GM18519 (cell line): ENCODE measurements around the gene SLC20A1.
"Not testable (repeated sequence)": the region's sequence is repeated elsewhere in the genome, so short reads cannot be mapped to it uniquely, and the experiment has no call there.

Source experiments
- ATAC-seq: cut with Tn5 transposase; IDR thresholded peaks from one replicate; pipeline ENCODE4 v1.9.1; 2021; ENCODE audit warnings: mild to moderate bottlenecking, moderate library complexity; ENCODE audit not compliant: unreplicated experiment, low FRiP score

The SLC20A1 gene

GRCh38 chr2:112645310-112646101 lies at the start of gene SLC20A1:
Gene SLC20A1, plus strand, starts transcription at chr2:112645939. Its CDS starts 890 bp downstream, at chr2:112646829.
- ATAC-seq, result peak; percentile 86

GRCh38 chr2:112597537-112598322 lies 48.0 kb upstream of the SLC20A1 start:
- ATAC-seq, result no peak

GRCh38 chr2:112600634-112601033 lies 45.1 kb upstream of the SLC20A1 start:
- ATAC-seq, result no peak

GRCh38 chr2:112601754-112602153 lies 44.0 kb upstream of the SLC20A1 start:
- no peak for ATAC-seq

- no peak for ATAC-seq
These were observed 42.8 kb upstream of the SLC20A1 start for GRCh38 chr2:112602917-112603316.

GRCh38 chr2:112603731-112604130 lies 42.0 kb upstream of the SLC20A1 start:
- no peak for ATAC-seq

GRCh38 chr2:112604952-112605351 lies 40.8 kb upstream of the SLC20A1 start:
- no peak for ATAC-seq

- no peak for ATAC-seq
These were observed 39.8 kb upstream of the SLC20A1 start for GRCh38 chr2:112605926-112606325.

GRCh38 chr2:112606547-112606946 lies 39.2 kb upstream of the SLC20A1 start:
- no peak for ATAC-seq

GRCh38 chr2:112607680-112608438 lies 37.9 kb upstream of the SLC20A1 start:
- no peak for ATAC-seq

- ATAC-seq, result not testable (repeated sequence)
These were observed 36.4 kb upstream of the SLC20A1 start for GRCh38 chr2:112609320-112609719.

- not testable (repeated sequence) for ATAC-seq
These were observed 33.5 kb upstream of the SLC20A1 start for GRCh38 chr2:112612283-112612682.

GRCh38 chr2:112614201-112614840 lies 31.4 kb upstream of the SLC20A1 start:
- no peak for ATAC-seq

GRCh38 chr2:112615051-112615450 lies 30.7 kb upstream of the SLC20A1 start:
- ATAC-seq, result no peak

GRCh38 chr2:112615798-112616197 lies 29.9 kb upstream of the SLC20A1 start:
- ATAC-seq, result not testable (repeated sequence)

GRCh38 chr2:112618383-112618782 lies 27.4 kb upstream of the SLC20A1 start:
- no peak for ATAC-seq

- ATAC-seq, result no peak
These were observed 23.8 kb upstream of the SLC20A1 start for GRCh38 chr2:112621790-112622527.

- no peak for ATAC-seq
These were observed 23.2 kb upstream of the SLC20A1 start for GRCh38 chr2:112622528-112622849.

- ATAC-seq, result no peak
These were observed 21.6 kb upstream of the SLC20A1 start for GRCh38 chr2:112623913-112624777.
